ENCODE data around the gene MRC2. TPM values are rescaled to one million over a fixed set of nuclear protein-coding genes. Genes with fewer than 3 reads are reported as not detected.

MRC2 gene
- total RNA-seq, 4 donors from 2014 or later, result 7.9 to 47.2 (median 14.5) TPM

GRCh38 chr17:62716834-62717588 is 89.5 kb downstream of the MRC2 start:
- WGBS, 2 donors (ENCODE audit: low coverage in 1 of 2), result 70 to 87% methylated on average over 2 to 22 of the region's 23 CpGs
- in situ Hi-C loops (cut with MboI; ENCODE audit: low pct_ligation_motif_present in 1 of 4, low pct_unique_long_range_greater_than_20kb in 1 of 4, low sequenced_read_pairs in 3 of 4) (loop anchor here in 2 of 4 donors (10.0 to 25.0 kb wide), 2 partner anchors 248 to 695 kb away; partner anchors contain the start of gene TANC2 (in 1 of the 2)), intact Hi-C loops (cut with DNase I; ENCODE audit: low total_unique reads) (no loop called here)
- Histone ChIP-seq H3K4me3 (no peak overlapping the region), H3K9me3 (no peaks in the 10 kb centered on the region), H3K36me3 (no peaks in the 10 kb centered on the region), H3K27me3 (peaks cover 5% of the 10 kb centered on the region), H3K4me1 (no peaks in the 10 kb centered on the region), H3K27ac (no peak overlapping the region)
- no peak for DNase-seq
- TF ChIP-seq EP300 (IDR thresholded peaks at IDR 0.05; ENCODE audit: low read depth) (no peak), POLR2AphosphoS5 (IDR thresholded peaks at IDR 0.05) (no peak), POLR2A (IDR thresholded peaks at IDR 0.05) (no peak)
- TF ChIP-seq, protein P1, sequence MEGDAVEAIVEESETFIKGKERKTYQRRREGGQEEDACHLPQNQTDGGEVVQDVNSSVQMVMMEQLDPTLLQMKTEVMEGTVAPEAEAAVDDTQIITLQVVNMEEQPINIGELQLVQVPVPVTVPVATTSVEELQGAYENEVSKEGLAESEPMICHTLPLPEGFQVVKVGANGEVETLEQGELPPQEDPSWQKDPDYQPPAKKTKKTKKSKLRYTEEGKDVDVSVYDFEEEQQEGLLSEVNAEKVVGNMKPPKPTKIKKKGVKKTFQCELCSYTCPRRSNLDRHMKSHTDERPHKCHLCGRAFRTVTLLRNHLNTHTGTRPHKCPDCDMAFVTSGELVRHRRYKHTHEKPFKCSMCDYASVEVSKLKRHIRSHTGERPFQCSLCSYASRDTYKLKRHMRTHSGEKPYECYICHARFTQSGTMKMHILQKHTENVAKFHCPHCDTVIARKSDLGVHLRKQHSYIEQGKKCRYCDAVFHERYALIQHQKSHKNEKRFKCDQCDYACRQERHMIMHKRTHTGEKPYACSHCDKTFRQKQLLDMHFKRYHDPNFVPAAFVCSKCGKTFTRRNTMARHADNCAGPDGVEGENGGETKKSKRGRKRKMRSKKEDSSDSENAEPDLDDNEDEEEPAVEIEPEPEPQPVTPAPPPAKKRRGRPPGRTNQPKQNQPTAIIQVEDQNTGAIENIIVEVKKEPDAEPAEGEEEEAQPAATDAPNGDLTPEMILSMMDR (IDR thresholded peaks at IDR 0.05), result no peak

DNA sequence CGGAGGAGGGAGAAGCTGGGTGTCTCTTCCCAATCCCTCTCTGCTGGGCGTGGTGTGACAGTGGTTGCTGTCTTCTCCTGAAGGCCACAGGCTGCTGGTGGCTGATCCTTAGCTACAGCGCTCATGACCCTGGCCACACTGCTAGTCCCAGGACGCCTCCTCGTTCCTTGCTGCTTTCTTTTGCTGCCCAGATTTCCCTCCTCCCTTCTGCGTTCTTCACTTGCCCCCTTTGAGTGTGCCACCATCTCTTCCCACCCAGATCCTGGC is 90.1 kb downstream of the MRC2 start:
- H3K36me3 ChIP-seq, result no peaks in the 10 kb centered on the region
- 90% methylated on average over 6 of the region's 6 CpGs; no CpG with 5 or more reads in 1 of the 2 donors for WGBS, 2 donors (ENCODE audit: low coverage in 1 of 2)
- intact Hi-C loops (cut with DNase I; ENCODE audit: low total_unique reads), result no loop called here
- no peak for DNase-seq
- no peak for TF ChIP-seq POLR2AphosphoS5 (IDR thresholded peaks at IDR 0.05)
- no peak for TF ChIP-seq EP300 (IDR thresholded peaks at IDR 0.05; ENCODE audit: low read depth)
- TF ChIP-seq, protein P1 (IDR thresholded peaks at IDR 0.05), result no peak
- no peak for TF ChIP-seq POLR2A (IDR thresholded peaks at IDR 0.05)
- H3K27me3 ChIP-seq, result peaks cover 5% of the 10 kb centered on the region
- in situ Hi-C loops (cut with MboI; ENCODE audit: low pct_ligation_motif_present in 1 of 4, low pct_unique_long_range_greater_than_20kb in 1 of 4, low sequenced_read_pairs in 3 of 4), result loop anchor here in 2 of 4 donors (10.0 to 25.0 kb wide), 2 partner anchors 247 to 695 kb away; partner anchors contain the start of gene TANC2 (in 1 of the 2)
- no peaks in the 10 kb centered on the region for H3K4me1 ChIP-seq
- no peaks in the 10 kb centered on the region for H3K9me3 ChIP-seq
- no peak overlapping the region for H3K4me3 ChIP-seq
- H3K27ac ChIP-seq, result no peak overlapping the region

GRCh38 chr17:62717889-62718288 is 90.4 kb downstream of the MRC2 start:
- 93 to 100% methylated on average over 1 to 8 of the region's 8 CpGs for WGBS, 2 donors (ENCODE audit: low coverage in 1 of 2)
- intact Hi-C loops (cut with DNase I; ENCODE audit: low total_unique reads) (no loop called here), in situ Hi-C loops (cut with MboI; ENCODE audit: low pct_ligation_motif_present in 1 of 4, low pct_unique_long_range_greater_than_20kb in 1 of 4, low sequenced_read_pairs in 3 of 4) (loop anchor here in 2 of 4 donors (10.0 to 25.0 kb wide), 2 partner anchors 247 to 694 kb away; partner anchors contain the start of gene TANC2 (in 1 of the 2))
- H3K9me3 ChIP-seq, result no peaks in the 10 kb centered on the region
- H3K27me3 ChIP-seq, result peaks cover 5% of the 10 kb centered on the region
- H3K4me3 ChIP-seq, result no peak overlapping the region
- no peak for DNase-seq
- TF ChIP-seq POLR2A (IDR thresholded peaks at IDR 0.05) (no peak), EP300 (IDR thresholded peaks at IDR 0.05; ENCODE audit: low read depth) (no peak), POLR2AphosphoS5 (IDR thresholded peaks at IDR 0.05) (no peak)
- TF ChIP-seq, protein P1 (IDR thresholded peaks at IDR 0.05), result no peak
- no peaks in the 10 kb centered on the region for H3K36me3 ChIP-seq
- no peak overlapping the region for H3K27ac ChIP-seq
- H3K4me1 ChIP-seq, result no peaks in the 10 kb centered on the region

- H3K27me3 ChIP-seq, result peaks cover 5% of the 10 kb centered on the region
- in situ Hi-C loops (cut with MboI; ENCODE audit: low pct_ligation_motif_present in 1 of 4, low pct_unique_long_range_greater_than_20kb in 1 of 4, low sequenced_read_pairs in 3 of 4) (loop anchor here in 2 of 4 donors (10.0 to 25.0 kb wide), 2 partner anchors 246 to 694 kb away; partner anchors contain the start of gene TANC2 (in 1 of the 2)), intact Hi-C loops (cut with DNase I; ENCODE audit: low total_unique reads) (no loop called here)
- no peaks in the 10 kb centered on the region for H3K4me1 ChIP-seq
- no peak overlapping the region for H3K4me3 ChIP-seq
- no peak overlapping the region for H3K27ac ChIP-seq
- DNase-seq, result no peak
- TF ChIP-seq, protein P1 (IDR thresholded peaks at IDR 0.05), result no peak
- TF ChIP-seq EP300 (IDR thresholded peaks at IDR 0.05; ENCODE audit: low read depth), result no peak
- WGBS, 2 donors (ENCODE audit: low coverage in 1 of 2), result 69 to 79% methylated on average over 10 to 11 of the region's 11 CpGs
- no peaks in the 10 kb centered on the region for H3K36me3 ChIP-seq
- no peaks in the 10 kb centered on the region for H3K9me3 ChIP-seq
Observed at GRCh38 chr17:62718429-62718828, 91.0 kb downstream of the MRC2 start.
